Measurements from ENCODE around the gene THSD7B. TPM values are rescaled to one million over a fixed set of nuclear protein-coding genes. Genes with fewer than 3 reads are reported as not detected.

The THSD7B gene
- total RNA-seq, 2 donors from 2014 or later: 0.51 to 5.4 TPM

DNA sequence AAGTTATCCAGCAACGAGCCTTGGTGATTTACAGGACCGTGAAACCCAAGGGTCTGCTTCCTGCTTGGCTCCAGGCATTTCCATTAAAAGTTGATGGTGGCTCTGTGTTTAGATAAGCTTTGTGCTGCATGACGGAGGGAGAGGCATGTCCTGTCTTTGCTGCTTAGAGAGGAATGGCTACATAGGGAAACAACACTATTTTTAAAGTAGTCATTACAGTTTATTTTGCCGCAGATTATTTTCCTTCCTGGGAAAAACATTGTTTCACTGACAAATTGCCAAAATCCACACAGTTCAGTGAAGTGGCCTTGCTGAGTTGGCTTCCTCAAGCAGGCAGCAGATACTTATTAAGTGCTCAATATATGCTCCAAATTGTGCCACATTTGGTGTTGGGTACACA lies 98.5 kb downstream of the THSD7B start:
- TF ChIP-seq, protein P1, sequence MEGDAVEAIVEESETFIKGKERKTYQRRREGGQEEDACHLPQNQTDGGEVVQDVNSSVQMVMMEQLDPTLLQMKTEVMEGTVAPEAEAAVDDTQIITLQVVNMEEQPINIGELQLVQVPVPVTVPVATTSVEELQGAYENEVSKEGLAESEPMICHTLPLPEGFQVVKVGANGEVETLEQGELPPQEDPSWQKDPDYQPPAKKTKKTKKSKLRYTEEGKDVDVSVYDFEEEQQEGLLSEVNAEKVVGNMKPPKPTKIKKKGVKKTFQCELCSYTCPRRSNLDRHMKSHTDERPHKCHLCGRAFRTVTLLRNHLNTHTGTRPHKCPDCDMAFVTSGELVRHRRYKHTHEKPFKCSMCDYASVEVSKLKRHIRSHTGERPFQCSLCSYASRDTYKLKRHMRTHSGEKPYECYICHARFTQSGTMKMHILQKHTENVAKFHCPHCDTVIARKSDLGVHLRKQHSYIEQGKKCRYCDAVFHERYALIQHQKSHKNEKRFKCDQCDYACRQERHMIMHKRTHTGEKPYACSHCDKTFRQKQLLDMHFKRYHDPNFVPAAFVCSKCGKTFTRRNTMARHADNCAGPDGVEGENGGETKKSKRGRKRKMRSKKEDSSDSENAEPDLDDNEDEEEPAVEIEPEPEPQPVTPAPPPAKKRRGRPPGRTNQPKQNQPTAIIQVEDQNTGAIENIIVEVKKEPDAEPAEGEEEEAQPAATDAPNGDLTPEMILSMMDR (IDR thresholded peaks at IDR 0.05): no peak
- TF ChIP-seq POLR2AphosphoS5 (IDR thresholded peaks at IDR 0.05) (no peak), POLR2A (IDR thresholded peaks at IDR 0.05) (no peak)
- Histone ChIP-seq H3K4me1 (replicated peaks) (no peaks in the 10 kb centered on the region), H3K9me3 (no peaks in the 10 kb centered on the region), H3K27ac (no peak overlapping the region), H3K36me3 (no peaks in the 10 kb centered on the region), H3K27me3 (replicated peaks; ENCODE audit: insufficient read depth) (no peaks in the 10 kb centered on the region), H3K4me3 (no peak overlapping the region)
- 7% methylated on average over 4 of the region's 4 CpGs for WGBS
- intact Hi-C loops (cut with DNase I): no loop called here
- no peak for DNase-seq (ENCODE audit: low spot score)

DNA sequence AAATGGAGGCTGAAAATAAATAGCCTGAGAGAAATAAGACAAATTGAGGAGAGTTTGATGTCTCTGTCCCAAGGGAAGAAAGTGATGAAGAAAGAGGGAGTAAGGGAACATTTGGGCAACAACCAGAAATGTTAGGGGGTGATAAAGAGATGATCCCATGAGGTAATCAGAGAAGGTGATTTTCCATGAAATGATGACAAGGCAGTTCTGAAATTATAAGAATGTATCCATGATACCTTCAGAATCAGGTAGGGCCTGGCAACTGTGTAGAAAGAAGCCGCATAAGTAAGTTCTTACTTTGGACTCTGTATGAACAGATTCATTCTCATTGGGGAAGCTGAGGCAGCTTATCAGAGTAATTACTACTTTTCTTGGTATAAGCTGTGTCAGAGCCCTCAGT lies 106.1 kb downstream of the THSD7B start:
- WGBS: 100% methylated on average over 1 of the region's 1 CpG
- DNase-seq (ENCODE audit: low spot score): no peak
- no peak overlapping the region for H3K4me3 ChIP-seq
- no peaks in the 10 kb centered on the region for H3K9me3 ChIP-seq
- no peaks in the 10 kb centered on the region for H3K27me3 ChIP-seq (replicated peaks; ENCODE audit: insufficient read depth)
- intact Hi-C loops (cut with DNase I): no loop called here
- H3K4me1 ChIP-seq (replicated peaks): no peaks in the 10 kb centered on the region
- H3K27ac ChIP-seq: no peak overlapping the region
- H3K36me3 ChIP-seq: no peaks in the 10 kb centered on the region
- TF ChIP-seq POLR2A (IDR thresholded peaks at IDR 0.05) (no peak), POLR2AphosphoS5 (IDR thresholded peaks at IDR 0.05) (no peak)
- TF ChIP-seq, protein P1 (IDR thresholded peaks at IDR 0.05): no peak

DNA sequence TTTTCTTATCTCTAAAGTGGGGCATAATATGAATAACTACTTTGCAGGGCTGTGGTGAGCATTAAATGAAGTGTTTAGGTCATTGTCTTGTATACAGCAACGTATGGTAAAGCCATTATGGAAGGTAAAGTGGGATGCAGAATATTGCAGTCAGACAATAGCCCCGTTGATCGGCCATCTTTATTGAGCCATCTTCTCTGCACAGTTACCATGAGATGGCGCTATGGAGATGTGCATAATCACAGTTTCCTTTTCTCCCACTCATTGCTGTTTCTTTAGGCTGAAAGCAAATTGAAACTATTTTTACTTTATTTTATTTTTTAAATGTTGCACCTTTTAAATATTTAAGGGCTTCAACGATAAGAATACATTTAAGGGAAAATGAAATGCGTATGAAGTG lies 108.9 kb downstream of the THSD7B start:
- Histone ChIP-seq H3K4me1 (replicated peaks) (no peaks in the 10 kb centered on the region), H3K27ac (no peak overlapping the region), H3K27me3 (replicated peaks; ENCODE audit: insufficient read depth) (no peaks in the 10 kb centered on the region), H3K4me3 (no peak overlapping the region), H3K36me3 (no peaks in the 10 kb centered on the region), H3K9me3 (no peaks in the 10 kb centered on the region)
- TF ChIP-seq POLR2A (IDR thresholded peaks at IDR 0.05): no peak
- intact Hi-C loops (cut with DNase I): no loop called here
- no peak for DNase-seq (ENCODE audit: low spot score)
- WGBS: 64% methylated on average over 6 of the region's 6 CpGs

DNA sequence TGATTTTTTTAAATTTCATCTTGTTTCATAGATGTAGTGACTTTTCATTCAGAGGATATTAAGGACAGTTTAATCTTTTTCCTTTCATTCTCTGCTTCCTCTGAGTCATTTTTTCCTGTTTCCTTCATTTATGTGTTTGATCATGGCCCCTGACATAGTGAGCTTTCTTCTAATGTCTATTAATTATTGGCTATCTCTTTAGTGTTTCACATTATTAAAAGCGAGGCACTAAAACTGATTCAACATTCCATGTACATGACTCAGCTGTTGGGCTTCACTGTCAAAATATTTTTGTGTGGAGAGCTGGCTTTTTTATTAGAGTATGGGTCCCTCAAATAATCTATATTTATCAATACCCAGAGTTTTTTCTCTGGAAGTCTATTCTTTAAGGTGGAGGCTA lies 125.8 kb downstream of the THSD7B start:
- Histone ChIP-seq H3K36me3 (no peaks in the 10 kb centered on the region), H3K4me3 (no peak overlapping the region), H3K9me3 (no peaks in the 10 kb centered on the region), H3K27ac (no peak overlapping the region), H3K4me1 (replicated peaks) (no peaks in the 10 kb centered on the region), H3K27me3 (replicated peaks; ENCODE audit: insufficient read depth) (no peaks in the 10 kb centered on the region)
- TF ChIP-seq POLR2AphosphoS5 (IDR thresholded peaks at IDR 0.05): no peak
- no peak for TF ChIP-seq POLR2A (IDR thresholded peaks at IDR 0.05)
- TF ChIP-seq, protein P1 (IDR thresholded peaks at IDR 0.05): no peak
- whole genome bisulfite sequencing: 88% methylated on average over 1 of the region's 1 CpG
- intact Hi-C loops (cut with DNase I): no loop called here
- DNase-seq (ENCODE audit: low spot score): no peak

DNA sequence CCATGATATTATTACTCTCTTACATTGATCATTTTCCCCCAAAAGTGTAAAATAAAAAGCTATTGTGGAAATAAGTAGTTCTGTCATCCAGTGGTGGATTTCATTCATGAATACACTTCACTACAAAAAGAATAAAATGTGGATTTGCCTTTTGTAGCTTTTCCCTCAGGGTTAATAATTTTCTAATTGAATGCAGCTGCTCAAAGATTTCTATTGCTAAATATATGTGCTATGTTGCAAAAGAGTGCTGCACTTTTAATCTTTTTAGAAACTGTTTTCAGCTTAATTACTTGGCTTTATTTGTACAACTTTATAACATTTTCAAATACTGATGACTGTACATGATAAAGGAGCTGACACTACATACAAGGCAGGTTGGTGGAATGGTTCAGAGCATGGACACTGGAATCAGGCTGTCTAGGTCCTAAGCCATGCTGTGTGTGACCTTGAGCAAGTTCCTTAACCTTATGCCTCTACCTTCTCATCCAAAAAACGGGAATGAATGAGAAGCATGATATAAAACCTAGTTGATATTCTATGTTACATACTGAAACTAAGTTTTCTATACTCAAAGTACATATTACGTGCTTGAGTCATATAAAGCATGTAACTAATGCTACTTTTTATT lies 128.8 kb downstream of the THSD7B start:
- intact Hi-C loops (cut with DNase I): no loop called here
- H3K4me3 ChIP-seq: no peak overlapping the region
- TF ChIP-seq POLR2A (IDR thresholded peaks at IDR 0.05): no peak
- no peak for TF ChIP-seq POLR2AphosphoS5 (IDR thresholded peaks at IDR 0.05)
- TF ChIP-seq, protein P1 (IDR thresholded peaks at IDR 0.05): no peak
- H3K4me1 ChIP-seq (replicated peaks): no peaks in the 10 kb centered on the region
- 86% methylated on average over 2 of the region's 2 CpGs for WGBS
- H3K27me3 ChIP-seq (replicated peaks; ENCODE audit: insufficient read depth): no peaks in the 10 kb centered on the region
- H3K9me3 ChIP-seq: no peaks in the 10 kb centered on the region
- no peak for DNase-seq (ENCODE audit: low spot score)
- no peaks in the 10 kb centered on the region for H3K36me3 ChIP-seq
- no peak overlapping the region for H3K27ac ChIP-seq

Data from prostate gland (tissue), 2 donors.